Glutamatergic neuron (in vitro differentiated cells): ENCODE results near the gene TLR2. TPM values are rescaled to one million over a fixed set of nuclear protein-coding genes. Genes with fewer than 3 reads are reported as not detected.
A peak's percentile ranks its signal among the peaks of the same experiment; 100 is the strongest.

Experiments
- DNase-seq: peaks from one replicate; pipeline ENCODE4 v3.0.0; 2022
- H3K27ac Mint-ChIP-seq: one replicate; pipeline ENCODE4 v1.8.0; 2020; ENCODE audit warnings: mild to moderate bottlenecking, mixed read lengths, inconsistent platforms; ENCODE audit not compliant: unreplicated experiment
- H3K27me3 Mint-ChIP-seq: one replicate; pipeline ENCODE4 v1.8.0; 2020; ENCODE audit warnings: mild to moderate bottlenecking, moderate library complexity, mixed read lengths, inconsistent platforms; ENCODE audit not compliant: unreplicated experiment
- H3K36me3 Mint-ChIP-seq: one replicate; pipeline ENCODE4 v1.8.0; 2020; ENCODE audit warnings: mild to moderate bottlenecking, mixed read lengths, inconsistent platforms; ENCODE audit not compliant: unreplicated experiment
- H3K4me1 Mint-ChIP-seq: one replicate; pipeline ENCODE4 v1.8.0; 2020; ENCODE audit warnings: mild to moderate bottlenecking, low read depth, mixed read lengths, inconsistent platforms; ENCODE audit not compliant: unreplicated experiment
- H3K4me3 Mint-ChIP-seq: one replicate; pipeline ENCODE4 v1.8.0; 2020; ENCODE audit warnings: mild to moderate bottlenecking, mixed read lengths, inconsistent platforms; ENCODE audit not compliant: unreplicated experiment
- H3K9me3 Mint-ChIP-seq: one replicate; pipeline ENCODE4 v1.8.0; 2020; ENCODE audit warnings: mild to moderate bottlenecking, moderate library complexity, mixed read lengths, inconsistent platforms; ENCODE audit not compliant: unreplicated experiment
- total RNA-seq: library from RNA; stranded (reverse); fragmentation: NEBNext Ultra II Directional; extraction: Animal tissue kit (Norgen Biotek cat#: 25700); gene quantifications from one replicate; pipeline ENCODE4 v1.2.1, GENCODE V29; 2021; ENCODE audit not compliant: unreplicated experiment
- TF ChIP-seq, protein P1 (sequence below): fragments of 200-600 bp; sonication (generic); IDR thresholded peaks from one replicate; pipeline ENCODE4 v1.5.0; 2021; ENCODE audit not compliant: partially characterized antibody, unreplicated experiment

TLR2 gene
- total RNA-seq, 1 donor from 2014 or later: not detected

DNA sequence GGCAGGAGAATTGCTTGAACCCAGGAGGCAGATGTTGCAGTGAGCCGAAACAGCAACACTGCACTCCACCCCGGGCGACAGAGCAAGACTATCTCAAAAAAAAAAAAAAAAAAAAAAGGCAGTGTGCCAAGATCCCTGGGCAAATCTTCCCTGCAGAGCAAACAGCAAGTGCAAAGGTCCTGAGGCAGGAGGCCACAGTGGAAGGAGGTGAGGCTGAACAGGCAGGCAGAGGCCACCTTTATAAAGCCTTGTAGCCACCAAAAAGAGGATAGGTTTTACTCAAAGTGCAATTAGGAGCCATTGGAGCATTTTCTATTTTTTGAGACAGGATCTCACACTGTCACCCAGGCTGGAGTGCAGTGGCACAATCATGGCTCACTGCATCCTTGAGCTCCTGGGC is 45.1 kb upstream of the TLR2 start:
- no peak overlapping the region for H3K4me3 Mint-ChIP-seq
- H3K9me3 Mint-ChIP-seq: peaks cover 8% of the 10 kb centered on the region
- peaks cover 2% of the 10 kb centered on the region for H3K27me3 Mint-ChIP-seq
- no peak for DNase-seq
- no peaks in the 10 kb centered on the region for H3K4me1 Mint-ChIP-seq
- H3K36me3 Mint-ChIP-seq: peaks cover 4% of the 10 kb centered on the region
- TF ChIP-seq, protein P1, sequence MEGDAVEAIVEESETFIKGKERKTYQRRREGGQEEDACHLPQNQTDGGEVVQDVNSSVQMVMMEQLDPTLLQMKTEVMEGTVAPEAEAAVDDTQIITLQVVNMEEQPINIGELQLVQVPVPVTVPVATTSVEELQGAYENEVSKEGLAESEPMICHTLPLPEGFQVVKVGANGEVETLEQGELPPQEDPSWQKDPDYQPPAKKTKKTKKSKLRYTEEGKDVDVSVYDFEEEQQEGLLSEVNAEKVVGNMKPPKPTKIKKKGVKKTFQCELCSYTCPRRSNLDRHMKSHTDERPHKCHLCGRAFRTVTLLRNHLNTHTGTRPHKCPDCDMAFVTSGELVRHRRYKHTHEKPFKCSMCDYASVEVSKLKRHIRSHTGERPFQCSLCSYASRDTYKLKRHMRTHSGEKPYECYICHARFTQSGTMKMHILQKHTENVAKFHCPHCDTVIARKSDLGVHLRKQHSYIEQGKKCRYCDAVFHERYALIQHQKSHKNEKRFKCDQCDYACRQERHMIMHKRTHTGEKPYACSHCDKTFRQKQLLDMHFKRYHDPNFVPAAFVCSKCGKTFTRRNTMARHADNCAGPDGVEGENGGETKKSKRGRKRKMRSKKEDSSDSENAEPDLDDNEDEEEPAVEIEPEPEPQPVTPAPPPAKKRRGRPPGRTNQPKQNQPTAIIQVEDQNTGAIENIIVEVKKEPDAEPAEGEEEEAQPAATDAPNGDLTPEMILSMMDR: no peak
- no peak overlapping the region for H3K27ac Mint-ChIP-seq

DNA sequence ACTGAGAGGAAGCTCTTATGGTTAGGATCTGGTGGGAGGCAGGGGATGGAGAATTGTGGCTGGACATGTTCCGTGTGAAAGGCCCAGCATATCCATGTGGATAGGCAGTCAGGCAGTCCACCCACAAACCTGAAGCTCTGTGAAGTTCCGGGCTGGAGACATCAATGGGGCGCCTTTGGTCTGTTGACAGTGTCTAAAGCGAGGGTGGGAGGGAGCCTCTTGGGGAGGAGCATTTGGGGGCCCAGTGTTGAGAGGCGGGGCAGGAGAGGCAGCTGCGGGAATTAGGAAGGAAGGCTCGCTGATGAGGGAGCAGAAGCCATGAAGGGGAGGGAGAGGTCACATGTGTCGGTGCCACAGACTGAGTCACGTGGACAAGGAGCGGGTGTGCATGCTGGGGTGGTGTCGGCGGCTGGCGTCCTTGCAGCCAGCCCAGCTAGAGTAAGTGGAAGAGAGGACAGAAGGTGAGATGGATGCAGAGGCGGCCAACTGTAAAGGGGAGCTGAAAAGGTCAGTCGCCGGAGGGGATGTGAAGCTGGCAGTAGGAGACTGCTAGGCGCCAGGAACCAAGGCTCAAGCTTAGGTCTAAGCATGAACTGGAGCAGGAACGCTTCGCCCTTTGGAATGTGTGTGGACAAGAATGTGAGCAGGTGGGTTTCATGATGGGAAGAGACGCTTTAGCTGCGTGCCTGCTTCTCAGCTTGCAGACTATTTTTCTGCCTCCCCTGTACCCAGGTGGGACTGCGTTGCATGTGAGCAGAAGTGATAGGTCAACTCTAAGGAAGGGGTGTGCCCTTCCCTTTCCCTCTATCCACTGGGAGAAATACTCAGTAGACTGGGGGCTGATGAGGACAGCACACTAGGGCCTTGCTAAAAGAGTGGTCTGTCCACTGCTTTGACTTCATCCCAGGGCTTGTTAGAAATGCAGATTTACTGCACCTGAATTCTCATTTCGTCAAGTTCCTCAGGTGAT is 44.0 kb upstream of the TLR2 start:
- H3K36me3 Mint-ChIP-seq: peaks cover 4% of the 10 kb centered on the region
- DNase-seq: no peak
- no peak overlapping the region for H3K27ac Mint-ChIP-seq
- H3K27me3 Mint-ChIP-seq: peaks cover 2% of the 10 kb centered on the region
- H3K4me3 Mint-ChIP-seq: no peak overlapping the region
- H3K4me1 Mint-ChIP-seq: no peaks in the 10 kb centered on the region
- peaks cover 8% of the 10 kb centered on the region for H3K9me3 Mint-ChIP-seq
- TF ChIP-seq, protein P1: no peak

DNA sequence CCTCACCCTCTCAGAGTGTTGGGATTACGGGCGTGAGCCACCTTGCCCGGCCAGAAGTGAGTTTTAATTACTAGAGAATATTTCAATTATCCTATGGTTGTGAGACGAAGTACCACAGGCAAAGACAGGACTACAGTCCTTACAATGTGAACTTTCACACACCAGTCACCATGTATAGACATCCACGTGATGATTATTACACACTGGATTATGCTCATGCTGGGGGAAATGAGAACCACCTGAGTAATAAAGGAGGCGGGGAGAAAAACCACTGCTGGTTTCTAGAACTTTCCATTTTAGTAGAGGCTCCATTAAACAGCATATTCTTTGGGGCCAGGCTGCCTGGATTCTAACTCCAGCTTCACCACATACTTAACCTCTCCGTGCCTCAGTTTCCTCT is 42.5 kb upstream of the TLR2 start:
- no peak overlapping the region for H3K27ac Mint-ChIP-seq
- no peak overlapping the region for H3K4me3 Mint-ChIP-seq
- DNase-seq: no peak
- H3K9me3 Mint-ChIP-seq: peaks cover 8% of the 10 kb centered on the region
- H3K36me3 Mint-ChIP-seq: peaks cover 4% of the 10 kb centered on the region
- H3K4me1 Mint-ChIP-seq: no peaks in the 10 kb centered on the region
- TF ChIP-seq, protein P1: no peak
- no peaks in the 10 kb centered on the region for H3K27me3 Mint-ChIP-seq

DNA sequence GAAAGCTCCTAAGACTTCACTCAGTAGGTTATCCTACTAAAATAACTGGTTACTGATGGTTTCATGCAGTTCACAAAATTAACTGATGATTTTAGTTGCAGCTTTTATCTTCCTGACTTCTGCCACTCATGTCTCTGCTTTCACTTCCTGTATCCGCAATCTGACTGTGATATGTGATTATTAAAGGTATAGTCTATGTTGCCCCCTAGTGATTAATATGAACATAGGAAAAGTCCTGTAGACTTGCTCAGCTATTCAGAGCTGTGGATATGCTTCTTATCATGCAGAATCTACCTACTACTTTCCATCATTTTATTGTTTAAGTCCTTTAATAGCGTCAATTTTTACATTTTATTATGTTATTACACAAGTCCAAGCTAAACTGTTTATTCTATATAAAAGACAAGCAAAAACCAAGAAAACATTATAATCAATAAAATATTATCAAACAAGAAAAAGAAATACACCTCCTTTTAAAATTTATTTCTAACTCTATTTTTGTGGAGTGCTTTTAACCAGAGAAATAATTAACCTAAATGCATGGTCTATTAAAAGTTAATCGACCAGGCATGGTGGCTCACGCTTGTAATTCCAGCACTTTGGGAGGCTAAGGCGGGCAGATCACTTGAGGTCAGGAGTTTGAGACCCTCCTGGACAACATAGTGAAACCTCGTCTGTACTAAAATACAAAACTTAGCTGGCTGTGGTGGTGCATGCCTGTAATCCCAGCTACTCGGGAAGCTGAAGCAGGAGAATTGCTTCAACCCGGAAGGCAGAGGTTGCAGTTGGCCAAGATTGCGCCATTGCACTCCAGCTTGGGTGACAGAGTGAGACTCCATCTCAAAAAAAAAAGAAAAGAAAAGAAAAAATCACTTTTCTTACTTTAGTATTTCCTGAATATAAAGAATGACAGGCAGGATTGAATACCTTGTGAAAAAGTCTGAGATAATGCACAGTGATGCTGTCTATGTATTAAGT is 40.4 kb upstream of the TLR2 start:
- Mint-ChIP-seq H3K27ac (no peak overlapping the region), H3K4me3 (no peak overlapping the region), H3K9me3 (peaks cover 5% of the 10 kb centered on the region), H3K36me3 (no peaks in the 10 kb centered on the region), H3K4me1 (no peaks in the 10 kb centered on the region), H3K27me3 (no peaks in the 10 kb centered on the region)
- no peak for DNase-seq
- TF ChIP-seq, protein P1: peak; percentile 47
